HG02981 (cell line): ENCODE data around the gene ROBO1.

ENCODE experiments used
- ATAC-seq: cut with Tn5 transposase; IDR thresholded peaks from one replicate; pipeline ENCODE4 v1.9.1; 2021; ENCODE audit warnings: mild to moderate bottlenecking, moderate library complexity; ENCODE audit not compliant: unreplicated experiment

Gene ROBO1

DNA sequence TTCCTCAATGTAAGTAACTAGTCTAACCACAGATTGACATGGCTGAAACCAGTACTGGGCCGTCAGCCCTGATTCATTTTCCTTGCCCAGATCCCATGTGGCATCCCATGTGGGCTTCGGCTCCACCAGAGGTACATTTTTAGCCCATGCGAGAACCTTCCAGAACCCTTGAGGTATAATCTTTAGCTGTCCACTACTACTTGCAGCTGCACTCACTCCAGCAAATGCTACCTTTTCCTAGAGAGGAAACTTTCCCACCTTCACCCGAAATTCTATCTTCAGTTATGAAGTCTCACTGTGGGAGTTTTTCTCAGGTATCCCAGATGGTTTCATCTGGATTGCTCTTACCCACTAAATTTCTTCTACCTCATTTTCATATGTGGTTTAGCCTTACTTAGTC, 907.2 kb downstream of the ROBO1 start:
- no peak for ATAC-seq

DNA sequence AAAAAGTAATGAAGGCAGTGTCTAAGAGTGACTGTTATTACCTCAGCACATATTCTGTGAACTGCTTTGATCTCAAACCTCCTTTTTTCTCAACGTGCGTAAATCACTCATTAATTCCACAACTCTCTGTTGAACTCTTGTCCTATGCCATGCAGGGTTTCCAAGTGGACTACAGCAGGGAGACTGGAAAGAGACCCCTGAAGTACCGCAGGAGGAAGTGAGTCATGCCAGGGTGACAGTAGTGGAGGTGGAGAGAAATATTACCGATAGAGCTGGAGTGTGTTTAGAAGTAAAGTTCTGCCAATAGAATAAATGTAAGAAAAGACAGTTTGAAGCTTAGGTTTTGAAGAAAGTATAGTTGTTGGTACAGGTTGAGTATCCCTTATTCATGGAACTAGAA, 908.9 kb downstream of the ROBO1 start:
- ATAC-seq: no peak

DNA sequence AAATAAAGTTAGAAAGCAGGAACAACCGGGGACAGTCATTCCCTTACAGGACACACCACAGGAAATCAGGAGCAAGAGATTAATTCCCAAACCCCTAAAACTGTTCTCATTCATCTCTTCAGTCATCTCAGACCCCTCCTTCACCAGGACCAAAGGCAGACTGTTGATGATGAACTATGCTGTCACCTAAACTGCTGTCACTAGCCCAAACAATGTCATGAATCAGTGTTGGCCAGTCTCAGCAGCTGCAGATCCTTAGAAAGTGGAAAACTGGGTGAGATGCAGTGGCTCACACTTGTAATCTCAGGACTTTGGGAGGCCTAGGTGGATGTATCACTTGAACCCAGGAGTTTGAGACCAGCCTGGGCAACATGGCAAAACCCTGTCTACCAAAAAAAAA, 909.6 kb downstream of the ROBO1 start:
- ATAC-seq: no peak

- no peak for ATAC-seq
Observed at GRCh38 chr3:78857494-78858111, 910.2 kb downstream of the ROBO1 start.

- no peak for ATAC-seq
Observed at GRCh38 chr3:78856164-78856563, 911.6 kb downstream of the ROBO1 start.

DNA sequence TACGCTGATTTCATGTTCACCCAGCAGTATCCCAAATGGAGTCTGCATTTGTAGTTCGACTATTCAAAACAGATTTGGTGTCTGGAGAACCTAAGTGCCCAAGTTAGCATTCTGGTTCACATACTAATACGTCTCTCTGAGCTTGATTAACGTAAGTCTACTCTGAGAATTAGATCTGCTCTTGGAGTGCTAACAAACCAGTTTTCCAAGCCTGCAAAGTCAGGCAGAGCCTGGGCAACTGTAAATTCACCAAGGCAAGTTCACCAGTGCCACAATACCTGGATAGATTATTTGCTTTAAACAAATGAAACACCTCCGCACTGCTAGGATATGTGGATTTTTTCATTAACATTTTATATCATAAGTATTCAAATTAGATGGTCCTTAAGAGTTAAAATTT, 912.6 kb downstream of the ROBO1 start:
- no peak for ATAC-seq

- no peak for ATAC-seq
Observed at GRCh38 chr3:78848392-78849288, 919.2 kb downstream of the ROBO1 start.

DNA sequence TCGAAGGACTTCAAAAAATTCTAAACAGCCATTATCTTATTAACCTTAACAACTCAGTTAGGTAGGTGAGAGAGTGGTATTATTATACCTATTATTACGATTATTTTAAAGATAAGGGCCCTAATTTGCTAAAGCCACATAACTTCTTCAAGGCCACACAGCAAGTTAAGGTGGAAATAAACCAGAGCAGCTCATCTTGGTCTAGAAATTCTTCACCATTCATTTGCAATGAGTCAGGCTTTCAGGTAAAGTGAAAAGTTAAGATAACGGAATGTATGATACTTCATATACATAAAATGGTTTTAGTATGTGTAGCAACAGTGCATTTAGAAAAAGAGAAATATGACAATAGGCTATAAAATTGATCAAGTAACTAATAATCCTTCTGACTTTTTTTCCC, 920.2 kb downstream of the ROBO1 start:
- no peak for ATAC-seq

DNA sequence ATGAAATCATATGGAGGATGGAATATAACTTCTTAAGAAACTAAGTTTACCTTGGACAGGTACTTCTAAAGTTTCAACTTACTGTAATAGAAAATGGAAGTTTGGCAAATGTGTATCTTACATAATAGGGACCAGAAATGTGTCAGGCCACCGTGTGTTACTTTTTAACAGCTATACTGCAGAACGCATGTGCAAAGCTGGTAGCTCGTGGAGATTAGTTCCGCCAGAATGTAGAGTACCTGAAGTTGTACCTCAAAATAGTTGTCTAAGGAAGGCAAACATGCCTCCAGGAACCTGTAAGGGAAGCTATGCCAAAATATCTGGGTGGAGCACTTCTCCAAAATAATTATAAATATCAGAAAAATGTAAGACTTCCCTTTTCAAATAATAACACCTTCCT, 920.6 kb downstream of the ROBO1 start:
- ATAC-seq: no peak

DNA sequence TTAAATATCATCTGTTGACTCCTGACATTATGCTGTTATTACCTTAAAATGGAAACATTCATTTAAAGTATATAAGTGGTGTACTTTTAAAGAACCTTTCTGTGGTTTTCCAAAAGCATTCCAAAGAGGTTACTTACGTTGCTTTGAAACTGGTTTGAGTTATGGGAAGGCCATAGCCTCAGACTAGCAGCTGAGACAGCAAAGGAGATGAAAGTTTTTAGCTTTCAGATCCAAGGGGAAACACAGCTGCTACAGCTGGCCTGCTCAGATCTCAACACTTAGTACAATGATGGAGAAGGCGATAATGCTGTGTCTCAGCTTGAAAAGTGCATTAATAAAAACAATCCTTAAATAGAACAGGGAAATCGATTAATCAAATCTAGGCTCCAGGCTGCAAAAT, 921.1 kb downstream of the ROBO1 start:
- no peak for ATAC-seq

DNA sequence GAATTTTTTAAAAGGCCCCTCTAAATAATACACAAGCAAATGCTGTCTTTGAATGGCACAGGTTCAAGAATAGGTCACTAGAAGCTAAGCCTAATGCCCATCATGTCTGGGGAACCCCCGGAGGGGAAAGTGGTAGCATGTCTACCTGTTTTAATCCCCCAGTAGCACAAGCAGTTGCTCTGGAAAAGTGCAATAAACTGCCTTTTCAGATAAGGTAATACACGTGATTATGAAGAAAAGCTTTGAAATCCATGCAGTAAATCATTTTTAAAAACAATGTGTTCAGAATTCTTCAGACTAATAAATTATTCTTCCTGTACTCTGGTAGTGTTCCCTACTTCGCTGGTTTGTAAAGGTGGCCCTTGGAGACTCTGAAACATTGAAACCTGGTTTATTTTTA, 922.2 kb downstream of the ROBO1 start:
- no peak for ATAC-seq

DNA sequence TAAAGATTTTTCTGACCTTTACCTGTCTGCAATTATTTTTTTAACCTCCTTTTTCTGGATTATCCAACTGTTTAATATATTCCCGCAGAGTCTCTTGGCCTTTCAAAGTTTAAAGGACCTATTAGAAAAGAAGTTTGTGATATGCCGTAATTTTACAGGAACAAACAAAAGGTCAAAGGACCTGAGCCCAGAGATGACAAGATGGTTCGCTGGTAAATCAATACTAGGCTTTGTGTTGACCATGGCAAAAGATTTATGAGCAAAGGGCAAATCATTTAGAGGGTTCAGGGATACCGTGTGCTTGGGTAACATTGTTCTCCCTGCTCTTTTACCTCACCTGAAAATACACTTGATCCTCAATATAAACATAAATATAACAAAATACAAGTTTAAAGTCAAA, 923.5 kb downstream of the ROBO1 start:
- no peak for ATAC-seq

DNA sequence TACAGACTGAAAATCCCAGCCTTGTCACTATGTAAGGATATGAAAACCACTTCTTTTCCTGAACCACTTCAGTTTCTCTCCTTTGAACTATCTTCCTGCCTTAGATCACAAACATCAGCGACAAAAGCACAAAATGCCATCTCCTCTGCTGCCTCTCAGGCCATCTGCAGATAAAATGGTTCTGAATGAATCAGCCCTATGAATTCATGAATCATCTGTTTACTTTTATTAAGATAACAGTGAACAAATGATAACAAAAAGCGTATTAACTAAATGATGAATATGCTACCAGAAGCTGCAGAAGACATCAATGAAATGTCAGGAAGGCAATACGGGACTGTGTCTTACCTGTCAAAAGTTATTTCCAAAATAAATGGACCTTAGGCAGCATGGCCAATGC, 928.1 kb downstream of the ROBO1 start:
- no peak for ATAC-seq

DNA sequence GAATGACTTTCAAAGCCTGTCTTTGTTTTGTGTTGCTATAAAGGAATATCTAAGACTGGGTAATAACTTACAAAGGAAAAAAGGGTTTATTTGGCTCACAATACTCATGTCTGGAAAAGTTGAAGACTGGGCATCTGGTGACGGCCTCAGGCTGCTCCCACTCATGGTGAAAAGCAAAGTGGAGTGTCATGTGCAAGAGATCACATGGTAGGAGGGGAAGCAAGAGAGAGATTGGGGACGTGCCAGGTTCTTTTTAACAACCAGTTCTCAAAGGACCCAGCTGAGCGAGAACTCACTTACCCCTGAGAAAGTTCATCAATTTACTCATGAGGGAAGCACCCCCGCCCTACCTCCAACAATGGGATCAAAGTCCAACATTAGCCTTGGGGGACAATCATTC, 929.4 kb downstream of the ROBO1 start:
- no peak for ATAC-seq

DNA sequence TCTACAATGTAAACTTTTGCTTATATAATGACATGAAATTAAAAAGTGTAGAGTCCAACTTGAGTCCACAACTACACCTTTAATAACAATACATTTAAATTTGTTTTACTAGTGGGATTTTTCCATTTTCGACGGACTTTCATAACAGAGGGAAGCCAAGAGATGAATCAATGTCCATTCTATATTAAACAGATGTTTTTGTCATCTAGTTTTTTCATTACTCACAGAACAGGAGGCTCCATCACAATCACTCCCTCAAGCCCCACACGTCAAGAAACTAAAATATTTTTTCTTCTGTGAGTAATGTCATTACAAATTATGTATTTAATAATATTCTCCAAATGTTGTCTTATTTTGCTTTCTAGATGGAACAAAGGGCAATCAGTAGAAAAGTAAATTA, 932.9 kb downstream of the ROBO1 start:
- no peak for ATAC-seq

- no peak for ATAC-seq
Observed at GRCh38 chr3:78832785-78833204, 935.0 kb downstream of the ROBO1 start.

DNA sequence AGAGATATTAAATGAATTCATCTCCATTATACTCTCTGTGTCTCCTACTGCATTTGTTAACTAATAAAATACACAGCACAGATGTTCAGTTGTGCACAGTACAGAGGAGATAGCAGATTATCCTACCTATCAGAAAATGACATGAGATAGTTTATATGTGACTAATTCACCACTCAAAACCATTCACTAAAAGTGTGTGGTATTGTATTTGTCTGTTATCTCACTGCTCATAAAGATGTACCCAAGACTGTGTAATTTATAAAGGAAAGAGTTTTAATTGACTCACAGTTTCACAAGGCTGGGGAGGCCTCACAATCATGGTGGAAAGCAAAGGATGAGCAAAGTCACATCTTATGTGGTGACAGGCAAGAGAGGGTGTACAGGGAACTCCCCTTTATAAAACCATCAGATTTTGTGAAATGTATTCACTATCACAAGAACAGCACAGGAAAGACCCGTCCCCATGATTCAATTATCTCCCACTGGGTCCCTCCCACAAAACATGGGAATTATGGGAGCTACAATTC, 936.3 kb downstream of the ROBO1 start:
- ATAC-seq: no peak

GRCh38 chr3:78830470-78830869, 937.3 kb downstream of the ROBO1 start:
- no peak for ATAC-seq

DNA sequence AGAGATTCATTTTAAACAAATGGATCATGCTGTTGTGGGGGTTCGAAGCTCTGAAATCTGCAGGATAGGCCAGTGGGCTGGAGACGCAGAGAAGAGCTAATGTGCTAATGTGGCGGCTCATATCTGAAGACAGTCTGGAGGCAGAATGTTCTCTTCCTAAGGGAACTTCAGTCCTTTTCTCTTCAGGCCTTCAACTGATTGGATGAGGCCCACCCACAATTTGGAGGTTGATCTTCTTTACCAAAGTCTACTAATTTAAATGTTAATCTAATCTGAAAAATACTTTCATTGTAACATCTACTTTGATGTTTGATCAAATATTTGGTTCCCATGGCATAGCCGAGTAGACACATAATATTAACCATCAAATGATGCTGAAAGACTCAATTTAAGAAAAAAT, 940.2 kb downstream of the ROBO1 start:
- ATAC-seq: no peak

- no peak for ATAC-seq
Observed at GRCh38 chr3:78825858-78826215, 942.0 kb downstream of the ROBO1 start.

DNA sequence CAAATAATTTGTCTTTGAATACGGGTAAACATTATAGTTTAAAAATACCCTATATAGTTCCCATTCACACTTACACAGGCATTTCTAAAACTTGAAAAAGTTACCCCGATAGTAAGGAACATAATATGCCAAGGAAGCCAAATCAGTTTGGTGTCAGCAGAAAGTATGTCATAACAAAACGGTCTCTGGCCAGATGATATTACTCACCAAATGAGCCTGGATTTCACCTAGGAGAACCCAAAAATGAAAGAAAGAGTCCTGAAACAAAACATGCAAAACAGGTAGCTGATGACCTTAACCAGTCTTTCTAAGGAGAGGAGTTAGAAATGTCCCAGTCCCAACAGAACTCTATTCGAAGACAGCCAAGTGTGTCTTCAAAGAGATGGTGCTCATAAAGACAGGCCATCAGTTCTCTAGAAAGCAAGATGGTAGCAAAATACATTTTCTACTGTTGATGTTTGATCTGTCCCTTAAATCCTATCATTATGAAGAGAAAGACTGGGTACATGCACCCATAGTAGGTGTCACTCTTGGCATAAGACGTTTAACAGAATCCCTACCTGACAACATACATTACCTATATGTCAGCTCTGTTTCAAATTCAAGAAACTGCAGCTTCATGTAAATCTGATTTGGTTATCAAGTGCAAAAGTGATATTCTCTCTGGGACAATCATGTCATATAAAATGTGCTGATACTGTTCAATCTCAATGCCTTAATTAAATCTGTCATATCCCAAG, 942.5 kb downstream of the ROBO1 start:
- ATAC-seq: no peak

- no peak for ATAC-seq
Observed at GRCh38 chr3:78823859-78824258, 943.9 kb downstream of the ROBO1 start.
